Measurements from ENCODE around the gene LEMD2.

LEMD2 gene

DNA sequence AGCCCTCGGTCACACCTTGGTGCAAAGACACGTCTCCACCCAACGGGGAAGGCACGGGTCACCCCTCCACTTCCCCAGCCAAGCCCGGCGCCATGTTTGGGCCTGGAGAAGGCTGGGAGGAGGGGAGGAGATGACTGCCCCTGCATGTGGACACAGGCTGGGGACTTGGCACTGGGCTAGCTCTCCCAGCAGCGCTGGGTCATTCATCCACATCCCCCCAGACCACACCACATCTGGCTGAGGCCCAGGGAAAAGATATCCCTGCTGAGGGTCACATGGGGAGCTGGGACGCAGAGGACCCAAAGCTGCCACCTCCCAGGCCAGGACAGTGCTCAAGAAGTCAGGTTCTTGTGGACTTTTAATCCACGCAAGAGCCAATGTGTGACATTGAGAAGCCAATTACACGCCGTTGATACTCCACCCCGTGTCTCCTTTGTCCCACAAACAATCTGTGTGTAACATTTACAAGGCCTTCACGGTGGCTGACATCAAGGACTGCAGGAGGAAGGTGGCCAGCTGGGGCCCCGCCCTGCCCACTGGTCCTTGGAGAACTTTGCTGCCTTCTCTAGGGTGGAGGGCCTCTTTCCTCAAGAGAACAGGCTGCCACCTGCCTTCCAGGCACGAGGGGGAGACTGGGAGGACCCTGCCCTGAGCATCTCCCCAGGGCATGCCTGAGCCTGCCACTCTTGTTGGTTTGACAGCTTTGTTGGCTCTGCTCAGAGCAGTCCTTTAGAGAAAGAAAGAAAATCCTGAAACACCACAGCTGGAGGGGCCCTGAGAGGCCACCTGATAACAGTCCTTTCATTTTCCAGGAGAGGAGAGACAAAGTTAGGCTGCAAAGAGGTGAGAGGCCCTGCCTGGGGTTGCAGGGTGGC is 36.9 kb downstream of the LEMD2 start:
- Mint-ChIP-seq H3K4me3 (no peak overlapping the region), H3K4me1 (ENCODE audit: low read depth) (no peaks in the 10 kb centered on the region), H3K9me3 (no peaks in the 10 kb centered on the region), H3K27me3 (no peaks in the 10 kb centered on the region), H3K27ac (no peak overlapping the region), H3K36me3 (ENCODE audit: low read depth) (no peaks in the 10 kb centered on the region)

- no peak overlapping the region for H3K4me3 Mint-ChIP-seq
- no peaks in the 10 kb centered on the region for H3K27me3 Mint-ChIP-seq
- H3K4me1 Mint-ChIP-seq (ENCODE audit: low read depth) = no peaks in the 10 kb centered on the region
- no peaks in the 10 kb centered on the region for H3K36me3 Mint-ChIP-seq (ENCODE audit: low read depth)
- H3K9me3 Mint-ChIP-seq = no peaks in the 10 kb centered on the region
- no peak overlapping the region for H3K27ac Mint-ChIP-seq
Measured at GRCh38 chr6:33750244-33750991, 38.5 kb downstream of the LEMD2 start.

- Mint-ChIP-seq H3K4me1 (ENCODE audit: low read depth) (no peaks in the 10 kb centered on the region), H3K27me3 (no peaks in the 10 kb centered on the region), H3K36me3 (ENCODE audit: low read depth) (no peaks in the 10 kb centered on the region), H3K27ac (no peak overlapping the region), H3K4me3 (no peak overlapping the region), H3K9me3 (no peaks in the 10 kb centered on the region)
Measured at GRCh38 chr6:33749401-33749800, 39.5 kb downstream of the LEMD2 start.

GRCh38 chr6:33748841-33749240 is 40.1 kb downstream of the LEMD2 start:
- Mint-ChIP-seq H3K4me3 (no peak overlapping the region), H3K27ac (no peak overlapping the region), H3K27me3 (no peaks in the 10 kb centered on the region)

DNA sequence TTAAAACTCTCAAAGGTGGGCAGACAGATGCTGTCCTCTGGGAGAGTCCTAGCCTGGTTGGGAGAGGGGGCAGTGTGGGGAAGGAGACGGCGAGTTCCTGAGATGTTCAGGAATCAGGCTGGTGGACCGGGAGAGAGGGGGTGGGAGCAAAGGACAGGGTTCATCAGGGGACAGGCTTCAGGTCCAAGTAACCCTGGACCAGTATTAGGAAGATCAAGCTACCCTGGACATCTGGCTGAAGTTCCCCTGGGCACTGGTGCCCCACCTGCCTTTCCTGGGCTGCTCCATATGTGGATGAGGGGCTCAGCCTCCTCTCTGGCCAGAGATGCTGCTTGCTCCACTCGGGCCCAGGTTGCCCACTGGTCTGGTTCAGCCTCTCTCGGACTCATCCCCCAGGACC is 41.1 kb downstream of the LEMD2 start:
- H3K36me3 Mint-ChIP-seq (ENCODE audit: low read depth) = no peaks in the 10 kb centered on the region
- peaks cover 3% of the 10 kb centered on the region for H3K4me1 Mint-ChIP-seq (ENCODE audit: low read depth)
- H3K9me3 Mint-ChIP-seq = no peaks in the 10 kb centered on the region
- H3K27ac Mint-ChIP-seq = no peak overlapping the region
- H3K4me3 Mint-ChIP-seq = no peak overlapping the region
- H3K27me3 Mint-ChIP-seq = no peaks in the 10 kb centered on the region

More at GRCh38 chr6:33748841-33749240, 40.1 kb downstream of the LEMD2 start:
- no peaks in the 10 kb centered on the region for H3K36me3 Mint-ChIP-seq (ENCODE audit: low read depth)
- H3K4me1 Mint-ChIP-seq (ENCODE audit: low read depth) = peaks cover 3% of the 10 kb centered on the region
- H3K9me3 Mint-ChIP-seq = no peaks in the 10 kb centered on the region

GRCh38 chr6:33746651-33747100 is 42.3 kb downstream of the LEMD2 start, which contains the start of gene IP6K3:
Gene IP6K3 (minus strand): TSS chr6:33746905. CDS start chr6:33735476, 11,429 bp downstream.
- H3K4me1 Mint-ChIP-seq (ENCODE audit: low read depth) = peaks cover 3% of the 10 kb centered on the region
- H3K36me3 Mint-ChIP-seq (ENCODE audit: low read depth) = no peaks in the 10 kb centered on the region
- no peak within 1 kb of the TSS for H3K4me3 Mint-ChIP-seq
- no peaks in the 10 kb centered on the region for H3K9me3 Mint-ChIP-seq
- H3K27me3 Mint-ChIP-seq = no peaks in the 10 kb centered on the region
- H3K27ac Mint-ChIP-seq = no peak within 1 kb of the TSS

DNA sequence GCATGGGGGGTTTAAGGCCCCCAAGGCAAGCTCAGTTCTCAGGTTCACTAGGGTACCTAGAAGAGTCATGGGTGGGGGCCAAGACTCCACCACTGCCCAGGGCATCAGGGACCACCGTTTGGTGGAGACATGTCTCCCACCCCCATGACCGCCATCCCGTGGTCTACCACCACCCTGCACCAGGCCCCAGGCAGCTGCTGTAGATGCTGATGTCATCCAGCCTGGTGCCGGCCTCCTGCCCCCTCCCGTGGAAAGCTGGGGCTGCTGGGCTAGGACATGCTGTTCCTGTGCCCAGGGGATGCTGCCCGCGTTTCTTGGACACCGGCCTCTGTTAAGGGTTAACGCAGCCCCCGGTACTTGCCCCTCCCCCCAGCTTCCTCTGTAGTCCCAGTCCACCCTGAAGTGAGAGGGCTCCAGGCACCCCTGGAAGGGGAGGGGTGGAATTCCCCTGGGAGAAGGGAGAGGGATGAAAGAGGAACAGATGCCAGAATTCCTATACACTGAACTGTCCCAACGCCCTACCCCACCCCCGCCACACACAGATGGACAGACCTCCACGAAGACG is 42.8 kb downstream of the LEMD2 start:
- H3K27me3 Mint-ChIP-seq = no peaks in the 10 kb centered on the region
- no peak overlapping the region for H3K27ac Mint-ChIP-seq
- H3K36me3 Mint-ChIP-seq (ENCODE audit: low read depth) = no peaks in the 10 kb centered on the region
- peaks cover 3% of the 10 kb centered on the region for H3K4me1 Mint-ChIP-seq (ENCODE audit: low read depth)
- H3K9me3 Mint-ChIP-seq = no peaks in the 10 kb centered on the region
- H3K4me3 Mint-ChIP-seq = no peak overlapping the region

DNA sequence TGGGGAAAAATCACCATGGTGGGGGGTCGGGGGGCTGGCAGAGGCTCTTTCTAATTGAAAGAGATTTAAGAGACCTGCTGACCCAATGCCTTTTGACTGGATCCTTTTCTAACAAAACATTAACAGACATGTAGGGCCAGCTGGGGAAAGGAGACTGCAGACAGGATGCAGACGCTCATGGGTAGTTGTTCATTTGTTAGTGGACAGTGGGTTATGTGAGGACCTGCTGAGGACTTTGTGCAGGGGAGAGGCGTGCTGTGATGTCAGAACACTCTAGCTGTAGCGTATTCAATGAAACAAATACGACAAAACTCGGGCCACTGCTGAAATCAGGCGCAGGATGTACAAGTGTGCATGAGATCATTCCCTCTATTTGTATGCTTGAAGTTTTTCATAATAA is 43.4 kb downstream of the LEMD2 start:
- Mint-ChIP-seq H3K27me3 (no peaks in the 10 kb centered on the region), H3K9me3 (no peaks in the 10 kb centered on the region), H3K27ac (no peak overlapping the region), H3K36me3 (ENCODE audit: low read depth) (no peaks in the 10 kb centered on the region), H3K4me1 (ENCODE audit: low read depth) (peaks cover 3% of the 10 kb centered on the region), H3K4me3 (no peak overlapping the region)

- H3K27ac Mint-ChIP-seq = no peak overlapping the region
Measured at GRCh38 chr6:33744895-33745546, 43.9 kb downstream of the LEMD2 start.

DNA sequence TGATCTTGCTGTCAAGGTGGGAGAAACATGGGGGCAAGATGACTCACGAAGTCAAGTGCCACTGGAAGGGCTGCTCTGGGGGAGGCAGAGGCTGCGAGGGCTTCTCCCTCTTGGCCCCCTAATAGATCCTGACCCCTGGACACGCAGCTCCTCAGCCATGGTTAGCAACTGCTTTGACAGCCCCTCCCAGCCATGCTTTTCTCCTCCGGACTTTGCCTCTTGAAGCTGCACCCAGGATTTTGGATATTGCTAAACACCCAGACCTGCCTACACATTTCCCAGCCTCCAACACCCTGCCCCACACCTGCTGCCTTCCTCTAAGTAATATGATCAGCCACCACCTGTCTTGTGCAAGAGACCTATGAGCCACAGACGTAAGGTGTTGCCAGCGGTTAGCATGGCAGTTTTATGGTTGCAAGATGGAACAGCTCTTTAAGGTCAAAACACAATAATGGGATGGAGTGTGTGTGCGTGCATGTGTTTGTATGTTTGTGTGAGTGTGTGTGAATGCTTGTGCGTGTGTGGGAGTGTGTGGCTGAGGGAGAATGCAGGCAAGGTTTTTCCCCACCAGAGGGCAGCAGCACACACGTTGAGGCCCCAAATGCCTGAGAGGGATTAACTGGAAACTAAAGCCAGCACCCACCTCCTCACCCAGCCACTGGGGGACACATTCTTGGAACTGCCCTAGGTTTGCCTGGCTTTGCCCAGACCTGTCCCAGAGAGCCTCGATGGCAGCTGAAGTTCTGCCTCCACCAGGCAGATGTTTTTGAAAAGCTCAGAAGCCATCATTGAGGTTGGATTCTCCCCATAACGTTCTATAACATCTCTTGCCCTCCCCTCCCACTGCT is 44.7 kb downstream of the LEMD2 start:
- Mint-ChIP-seq H3K27me3 (no peaks in the 10 kb centered on the region), H3K4me3 (no peak overlapping the region), H3K9me3 (no peaks in the 10 kb centered on the region), H3K36me3 (ENCODE audit: low read depth) (no peaks in the 10 kb centered on the region), H3K27ac (no peak overlapping the region), H3K4me1 (ENCODE audit: low read depth) (peaks cover 3% of the 10 kb centered on the region)

More at GRCh38 chr6:33744895-33745546, 43.9 kb downstream of the LEMD2 start:
- no peaks in the 10 kb centered on the region for H3K36me3 Mint-ChIP-seq (ENCODE audit: low read depth)
- peaks cover 3% of the 10 kb centered on the region for H3K4me1 Mint-ChIP-seq (ENCODE audit: low read depth)
- H3K4me3 Mint-ChIP-seq = no peak overlapping the region
- no peaks in the 10 kb centered on the region for H3K9me3 Mint-ChIP-seq
- H3K27me3 Mint-ChIP-seq = no peaks in the 10 kb centered on the region

DNA sequence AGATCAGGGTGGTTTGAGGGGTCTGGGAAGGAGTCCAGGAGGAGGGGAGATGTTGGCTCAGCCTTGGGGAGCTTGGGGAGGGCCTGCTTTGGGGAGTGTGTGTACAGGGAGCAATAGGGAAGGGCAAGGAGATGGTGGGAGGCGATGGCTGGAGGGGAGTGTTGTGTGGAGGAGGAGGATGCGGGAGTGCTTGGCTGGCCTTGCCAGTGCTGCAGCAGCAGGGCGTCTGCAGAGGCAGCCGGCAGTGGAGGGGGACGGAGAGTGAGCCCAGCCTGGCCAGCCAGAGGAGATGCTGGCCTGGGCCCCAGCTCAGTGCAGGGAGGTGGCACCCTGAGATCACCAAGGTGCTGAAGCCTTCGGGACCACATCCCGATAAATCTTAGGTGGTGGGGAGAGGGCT is 46.1 kb downstream of the LEMD2 start:
- H3K4me1 Mint-ChIP-seq (ENCODE audit: low read depth) = peaks cover 3% of the 10 kb centered on the region
- H3K27me3 Mint-ChIP-seq = no peaks in the 10 kb centered on the region
- H3K4me3 Mint-ChIP-seq = no peak overlapping the region
- no peaks in the 10 kb centered on the region for H3K9me3 Mint-ChIP-seq
- no peaks in the 10 kb centered on the region for H3K36me3 Mint-ChIP-seq (ENCODE audit: low read depth)
- no peak overlapping the region for H3K27ac Mint-ChIP-seq

DNA sequence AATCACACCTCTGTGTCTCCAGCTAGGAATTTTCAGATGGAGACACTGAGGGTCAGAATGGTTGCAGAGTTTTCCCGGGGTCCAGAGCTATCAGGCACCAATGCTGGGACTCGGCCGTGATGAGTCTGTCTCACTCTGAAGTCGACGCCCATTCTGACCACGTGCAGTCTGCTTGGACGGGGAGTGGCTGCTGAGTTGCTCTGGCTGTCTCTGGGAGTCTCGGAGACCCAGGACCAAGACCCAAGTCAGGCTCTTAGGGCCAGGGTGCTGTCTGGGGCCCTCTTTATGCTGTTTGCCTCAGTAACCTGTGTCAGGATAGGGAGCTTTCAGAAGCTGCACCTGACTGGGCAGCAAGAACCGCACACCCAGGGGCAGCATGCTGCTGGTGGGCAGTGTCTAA is 46.8 kb downstream of the LEMD2 start:
- Mint-ChIP-seq H3K4me1 (ENCODE audit: low read depth) (peaks cover 3% of the 10 kb centered on the region), H3K9me3 (no peaks in the 10 kb centered on the region), H3K4me3 (no peak overlapping the region), H3K36me3 (ENCODE audit: low read depth) (no peaks in the 10 kb centered on the region), H3K27ac (no peak overlapping the region), H3K27me3 (no peaks in the 10 kb centered on the region)

- H3K4me1 Mint-ChIP-seq (ENCODE audit: low read depth) = peaks cover 3% of the 10 kb centered on the region
- no peaks in the 10 kb centered on the region for H3K27me3 Mint-ChIP-seq
- no peak overlapping the region for H3K27ac Mint-ChIP-seq
- no peak overlapping the region for H3K4me3 Mint-ChIP-seq
- H3K9me3 Mint-ChIP-seq = no peaks in the 10 kb centered on the region
- no peaks in the 10 kb centered on the region for H3K36me3 Mint-ChIP-seq (ENCODE audit: low read depth)
Measured at GRCh38 chr6:33740794-33741193, 48.1 kb downstream of the LEMD2 start.

GRCh38 chr6:33740204-33740608 is 48.7 kb downstream of the LEMD2 start:
- no peak overlapping the region for H3K27ac Mint-ChIP-seq
- H3K36me3 Mint-ChIP-seq (ENCODE audit: low read depth) = no peaks in the 10 kb centered on the region

More at GRCh38 chr6:33740204-33740608, 48.7 kb downstream of the LEMD2 start:
- Mint-ChIP-seq H3K9me3 (no peaks in the 10 kb centered on the region), H3K4me3 (no peak overlapping the region), H3K4me1 (ENCODE audit: low read depth) (peaks cover 3% of the 10 kb centered on the region), H3K27me3 (no peaks in the 10 kb centered on the region)

All from stimulated activated naive CD8-positive, alpha-beta T cell treated with anti-CD3 and anti-CD28 coated beads, Interleukin-15, Interleukin-2, amounts not matched to agents 100 ng/mL and 50 ng/mL, for 24 hours (primary cell).